Small intestine (tissue), 7 donors: ENCODE data around the gene CD274. TPM values are rescaled to one million over a fixed set of nuclear protein-coding genes. Genes with fewer than 3 reads are reported as not detected.
"Not testable (repeated sequence)": the region's sequence is repeated elsewhere in the genome, so short reads cannot be mapped to it uniquely, and the experiment has no call there.

Source experiments
- DNase-seq, 2 donors: peaks; one replicate each; pipeline versions ENCODE4 v3.0.0 to v3.0.0-alpha.2; 2013
- FAIRE-seq: peaks from 2 replicates; lab custom pipeline; 2012; peaks lifted over from hg19 to GRCh38; lab: Jason Lieb, UNC
- H3K27ac ChIP-seq, 3 donors: one replicate each; pipeline ENCODE4 v1.5.1; 2013; ENCODE audit warnings: low read length in 2 of 3, mild to moderate bottlenecking in 2 of 3, control low read depth in 1 of 3, inconsistent platforms in 1 of 3, low read depth in 1 of 3, moderate library complexity in 1 of 3
- H3K27me3 ChIP-seq, 3 donors: one replicate each; pipeline ENCODE4 v1.6.1; 2013; ENCODE audit warnings: low read length in 3 of 3, inconsistent platforms in 1 of 3; ENCODE audit not compliant: control insufficient read depth in 3 of 3, insufficient read depth in 3 of 3
- H3K36me3 ChIP-seq, 3 donors: one replicate each; pipeline ENCODE4 v1.6.1; 2013; ENCODE audit warnings: low read length in 3 of 3, inconsistent platforms in 1 of 3, low read depth in 1 of 3, mild to moderate bottlenecking in 1 of 3, moderate library complexity in 1 of 3; ENCODE audit not compliant: control insufficient read depth in 3 of 3, insufficient read depth in 2 of 3
- H3K4me1 ChIP-seq, 3 donors: one replicate each; pipeline ENCODE4 v1.6.1; 2013; ENCODE audit warnings: low read length in 2 of 3, inconsistent platforms in 1 of 3, low read depth in 1 of 3, mild to moderate bottlenecking in 1 of 3, moderate library complexity in 1 of 3; ENCODE audit not compliant: control insufficient read depth in 3 of 3, insufficient read depth in 2 of 3
- H3K4me3 ChIP-seq, 3 donors: one replicate each; pipeline ENCODE4 v1.5.1; 2013; ENCODE audit warnings: low read length in 3 of 3, control low read depth in 1 of 3, inconsistent platforms in 1 of 3, low read depth in 1 of 3, mild to moderate bottlenecking in 1 of 3, moderate library complexity in 1 of 3
- H3K9me3 ChIP-seq, 2 donors: one replicate each; pipeline ENCODE4 v1.6.1; 2013; ENCODE audit warnings: low read depth in 1 of 2, low read length in 1 of 2; ENCODE audit not compliant: control insufficient read depth in 2 of 2, insufficient read depth in 1 of 2
- WGBS, 3 donors: extraction: QIAGEN DNeasy Blood & Tissue Kit; methylation state at CpG; one replicate each; pipeline ENCODE4 v1.1.7; 2013; 5-methylcytosine and 5-hydroxymethylcytosine counted together
- polyA plus RNA-seq, 4 donors: library from polyadenylated mRNA; stranded (reverse) in 3 of 4; unstranded in 1 of 4; fragments of 200-250 nt in 3 of 4; fragments of 120-200 nt in 1 of 4; gene quantifications; one replicate each; pipeline versions ENCODE4 v1.2.1 to v1.2.3, GENCODE V29; 2013
- donor health status: healthy with polysubstance abuse.
- donor health status: control.
- donor health status: control.
- donor health status: Bipolar disorder and iron deficiency.
- donor health status: healthy.

CD274 gene
- polyA plus RNA-seq, 4 donors, result 1.1 to 3.4 (median 1.1) TPM

DNA sequence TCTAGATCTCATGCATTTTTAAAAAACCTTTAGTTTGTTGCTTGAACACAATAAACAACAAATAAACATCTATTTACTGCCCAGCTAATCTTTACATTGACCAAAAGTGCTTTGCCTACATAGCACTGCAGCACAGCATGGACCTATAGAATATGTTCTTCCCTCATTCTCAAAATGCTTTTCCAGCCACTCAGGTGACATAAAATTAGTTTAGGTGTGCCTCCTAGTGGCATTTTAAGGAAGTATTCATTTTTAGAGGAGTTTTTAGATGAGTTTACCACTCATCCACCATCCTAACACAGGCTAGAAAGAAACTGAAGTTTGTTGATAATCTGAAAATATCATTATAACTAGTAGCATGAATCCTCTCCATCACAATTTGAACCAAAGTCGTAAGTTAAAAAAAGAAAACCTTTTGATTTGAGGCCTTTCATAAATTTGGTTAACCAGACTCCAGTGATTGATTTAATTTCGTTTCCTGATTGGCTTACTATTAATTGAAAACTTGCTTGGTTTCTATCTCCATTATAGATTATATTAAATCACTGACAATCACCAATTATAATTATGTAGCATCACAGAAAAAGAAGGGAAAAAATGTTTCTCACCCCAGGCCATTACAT, 25.2 kb upstream of the CD274 start:
- DNase-seq, result peak; percentile 4 to 42
- WGBS, 3 donors, result 79 to 94% (median 90%) methylated on average over 2 of the region's 2 CpGs
- H3K27ac ChIP-seq, result no peak overlapping the region
- peaks cover 0 to 6% (median 3%) of the 10 kb centered on the region in 3 donors for H3K36me3 ChIP-seq
- no peak overlapping the region for H3K4me3 ChIP-seq
- H3K27me3 ChIP-seq, result no peaks in the 10 kb centered on the region
- no peaks in the 10 kb centered on the region for H3K4me1 ChIP-seq
- no peaks in the 10 kb centered on the region for H3K9me3 ChIP-seq
- FAIRE-seq, result no peak

DNA sequence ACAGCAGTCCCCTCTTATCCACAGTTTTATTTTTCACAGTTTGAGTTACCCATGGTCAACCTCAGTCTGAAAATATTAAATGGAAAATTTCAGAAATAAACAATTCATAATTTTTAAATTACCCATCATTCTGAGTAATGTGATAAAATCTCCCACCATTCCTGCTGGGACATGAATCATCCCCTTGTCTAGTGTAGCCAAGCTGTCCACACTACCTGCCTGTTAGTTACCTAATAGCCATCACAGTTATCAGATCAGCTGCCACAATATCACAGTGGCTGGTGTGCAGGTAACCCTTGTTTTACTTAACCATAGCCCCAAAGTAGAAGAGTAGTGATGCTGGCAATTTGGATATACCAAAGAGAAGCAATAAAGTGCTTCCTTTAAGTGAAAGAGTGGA, 23.3 kb upstream of the CD274 start:
- Histone ChIP-seq H3K4me3 (no peak overlapping the region), H3K9me3 (no peaks in the 10 kb centered on the region), H3K27me3 (no peaks in the 10 kb centered on the region), H3K36me3 (peaks cover 0 to 6% (median 5%) of the 10 kb centered on the region in 3 donors), H3K27ac (no peak overlapping the region), H3K4me1 (no peaks in the 10 kb centered on the region)
- no peak for DNase-seq
- FAIRE-seq, result no peak

- 66 to 75% (median 72%) methylated on average over 3 of the region's 3 CpGs for WGBS, 3 donors
- FAIRE-seq, result no peak
- no peak overlapping the region for H3K27ac ChIP-seq
- peak in 1 of 2 donors; percentile 36 for DNase-seq
- H3K9me3 ChIP-seq, result peaks cover 0 to under 1% of the 10 kb centered on the region in 2 donors
- H3K4me1 ChIP-seq, result no peaks in the 10 kb centered on the region
- no peaks in the 10 kb centered on the region for H3K27me3 ChIP-seq
- H3K36me3 ChIP-seq, result peaks cover 0 to 7% (median 5%) of the 10 kb centered on the region in 3 donors
- H3K4me3 ChIP-seq, result no peak overlapping the region
Observed at GRCh38 chr9:5428172-5428571, 22.2 kb upstream of the CD274 start.

GRCh38 chr9:5428794-5429528, 21.4 kb upstream of the CD274 start:
- Histone ChIP-seq H3K27me3 (no peaks in the 10 kb centered on the region), H3K4me3 (no peak overlapping the region)
- FAIRE-seq, result no peak

GRCh38 chr9:5429873-5430564, 20.3 kb upstream of the CD274 start:
- DNase-seq (no peak), FAIRE-seq (no peak)
- no peak overlapping the region for H3K27ac ChIP-seq
- no peaks in the 10 kb centered on the region for H3K27me3 ChIP-seq
- 88 to 95% (median 90%) methylated on average over 10 of the region's 10 CpGs for WGBS, 3 donors
- H3K9me3 ChIP-seq, result peaks cover 0 to 12% of the 10 kb centered on the region in 2 donors
- H3K4me3 ChIP-seq, result no peak overlapping the region
- peaks cover 0 to 12% (median 5%) of the 10 kb centered on the region in 3 donors for H3K36me3 ChIP-seq
- H3K4me1 ChIP-seq, result no peaks in the 10 kb centered on the region

More at GRCh38 chr9:5428794-5429528, 21.4 kb upstream of the CD274 start:
- Histone ChIP-seq H3K9me3 (peaks cover 0 to 8% of the 10 kb centered on the region in 2 donors), H3K36me3 (peaks cover 0 to 8% (median 5%) of the 10 kb centered on the region in 3 donors), H3K27ac (no peak overlapping the region), H3K4me1 (no peaks in the 10 kb centered on the region)
- no peak for DNase-seq
- 95 to 98% (median 95%) methylated on average over 2 of the region's 2 CpGs for WGBS, 3 donors

- Histone ChIP-seq H3K27ac (no peak overlapping the region), H3K27me3 (no peaks in the 10 kb centered on the region), H3K4me3 (no peak overlapping the region), H3K4me1 (no peaks in the 10 kb centered on the region), H3K36me3 (peaks cover 0 to 12% (median 5%) of the 10 kb centered on the region in 3 donors), H3K9me3 (peaks cover 0 to 12% of the 10 kb centered on the region in 2 donors)
- DNase-seq (no peak), FAIRE-seq (no peak)
- WGBS, 3 donors, result 35 to 70% (median 38%) methylated on average over 3 of the region's 3 CpGs
Observed at GRCh38 chr9:5430912-5431311, 19.4 kb upstream of the CD274 start.

GRCh38 chr9:5432890-5433289, 17.5 kb upstream of the CD274 start:
- not testable (repeated sequence) for FAIRE-seq, H3K4me3 ChIP-seq, H3K27ac ChIP-seq, DNase-seq, H3K4me1 ChIP-seq, H3K27me3 ChIP-seq
- 97 to 99% (median 97%) methylated on average over 20 to 24 of the region's 24 CpGs for WGBS, 3 donors
- H3K36me3 ChIP-seq, result peaks cover 0 to 12% (median 5%) of the 10 kb centered on the region in 3 donors
- peaks cover 0 to 12% of the 10 kb centered on the region in 2 donors for H3K9me3 ChIP-seq

DNA sequence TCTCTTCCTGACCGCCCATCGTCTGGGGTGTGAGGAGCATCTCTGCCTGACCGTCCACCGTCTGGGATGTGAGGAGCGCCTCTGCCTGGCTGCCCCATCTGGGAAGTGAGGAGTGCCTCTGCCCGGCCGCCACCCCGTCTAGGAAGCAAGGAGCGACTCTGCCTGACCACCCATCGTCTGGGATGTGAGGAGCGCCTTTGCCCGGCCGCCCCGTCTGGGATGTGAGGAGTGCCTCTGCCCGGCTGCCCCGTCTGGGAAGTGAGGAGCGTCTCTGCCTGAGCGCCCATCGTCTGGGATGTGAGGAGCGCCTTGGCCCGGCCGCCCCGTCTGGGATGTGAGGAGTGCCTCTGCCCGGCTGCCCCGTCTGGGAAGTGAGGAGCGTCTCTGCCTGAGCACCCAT, 17.0 kb upstream of the CD274 start:
- Histone ChIP-seq H3K36me3 (peaks cover 0 to 11% (median 5%) of the 10 kb centered on the region in 3 donors), H3K9me3 (peaks cover 0 to 12% of the 10 kb centered on the region in 2 donors)
- FAIRE-seq, H3K27ac ChIP-seq, DNase-seq, H3K4me3 ChIP-seq, H3K27me3 ChIP-seq, H3K4me1 ChIP-seq: not testable (repeated sequence)
- 91 to 97% (median 93%) methylated on average over 26 of the region's 26 CpGs for WGBS, 3 donors
